Aorta (tissue), 5 donors: ENCODE results near the gene NKIRAS1. TPM values are rescaled to one million over a fixed set of nuclear protein-coding genes. Genes with fewer than 3 reads are reported as not detected.
"Not testable (repeated sequence)": the region's sequence is repeated elsewhere in the genome, so short reads cannot be mapped to it uniquely, and the experiment has no call there.

Experiments used
- ATAC-seq: fragments of 200-7000 bp; cut with Tn5 transposase; one replicate; pipeline ENCODE4 v1.9.1; 2022; ENCODE audit warnings: moderate library complexity; ENCODE audit not compliant: low FRiP score
- DNase-seq, 2 donors: peaks; one replicate each; pipeline ENCODE4 v3.0.0-alpha.2; 2020
- H3K27ac ChIP-seq, 2 donors: one replicate each; pipeline ENCODE4 v1.5.1; 2013; ENCODE audit warnings: low read length in 2 of 2, mild to moderate bottlenecking in 2 of 2, moderate library complexity in 2 of 2, control low read depth in 1 of 2, inconsistent platforms in 1 of 2, low read depth in 1 of 2
- H3K27me3 ChIP-seq, 2 donors: one replicate each; pipeline ENCODE4 v1.6.1; 2013; ENCODE audit warnings: control low read depth in 1 of 2, low read length in 1 of 2, mild to moderate bottlenecking in 1 of 2, moderate library complexity in 1 of 2; ENCODE audit not compliant: insufficient read depth in 2 of 2, control insufficient read depth in 1 of 2
- H3K36me3 ChIP-seq, 2 donors: one replicate each; pipeline ENCODE4 v1.6.1; 2013; ENCODE audit warnings: control low read depth in 1 of 2, low read length in 1 of 2, mild to moderate bottlenecking in 1 of 2; ENCODE audit not compliant: insufficient read depth in 2 of 2, control insufficient read depth in 1 of 2
- H3K4me1 ChIP-seq, 2 donors: one replicate each; pipeline ENCODE4 v1.6.1; 2013; ENCODE audit warnings: low read length in 2 of 2, control low read depth in 1 of 2, mild to moderate bottlenecking in 1 of 2, moderate library complexity in 1 of 2; ENCODE audit not compliant: insufficient read depth in 2 of 2, control insufficient read depth in 1 of 2
- H3K4me3 ChIP-seq, 2 donors: one replicate each; pipeline ENCODE4 v1.5.1; 2013; ENCODE audit warnings: low read length in 2 of 2, control low read depth in 1 of 2, mild to moderate bottlenecking in 1 of 2
- H3K9me3 ChIP-seq: one replicate; pipeline ENCODE4 v1.6.1; 2013; ENCODE audit warnings: mild to moderate bottlenecking, low read length; ENCODE audit not compliant: control insufficient read depth
- WGBS, 2 donors: extraction: QIAGEN DNeasy Blood & Tissue Kit; methylation state at CpG; one replicate each; pipeline ENCODE4 v1.1.7; 2013; 5-methylcytosine and 5-hydroxymethylcytosine counted together
- intact Hi-C, 2 donors: fragments of 100-400 bp; cut with DNase I; formaldehyde crosslinking; loops; one replicate each; pipeline versions ENCODE4 v1.14.2 to v1.15.0; 2022
- polyA plus RNA-seq, 2 donors: library from polyadenylated mRNA; stranded (reverse); fragments of 200-250 nt; gene quantifications; one replicate each; pipeline ENCODE4 v1.2.3, GENCODE V29; 2013
- total RNA-seq, 2 donors: library from RNA; stranded (reverse); fragmentation: NEBNext Ultra II Directional; extraction: Animal tissue kit (Norgen Biotek cat#: 25700); gene quantifications; one replicate each; pipeline ENCODE4 v1.2.1, GENCODE V29; 2021
- donor health status: healthy with polysubstance abuse.
- donor health status: Bipolar disorder and iron deficiency.
- donor health status: DM: no; HTN: no; CAD: no.
- donor health status: DM: no; HTN: no; CAD: no.
- donor health status: DM: yes; HTN: yes; CAD: no.

NKIRAS1 gene
- total and polyA plus RNA-seq, 4 donors, result 10.9 to 17.8 (median 13.4) TPM

GRCh38 chr3:23876923-23877322 lies 39.9 kb downstream of the NKIRAS1 start:
- intact Hi-C loops, result no loop called here
- 88 to 89% methylated on average over 2 of the region's 2 CpGs for WGBS, 2 donors
- ATAC-seq (no peak), DNase-seq (no peak)
- Histone ChIP-seq H3K4me1 (no peaks in the 10 kb centered on the region), H3K27me3 (no peaks in the 10 kb centered on the region), H3K27ac (no peak overlapping the region), H3K36me3 (no peaks in the 10 kb centered on the region), H3K4me3 (no peak overlapping the region), H3K9me3 (no peaks in the 10 kb centered on the region)

GRCh38 chr3:23875113-23875725 lies 41.6 kb downstream of the NKIRAS1 start:
- Histone ChIP-seq H3K9me3 (no peaks in the 10 kb centered on the region), H3K36me3 (no peaks in the 10 kb centered on the region), H3K27me3 (no peaks in the 10 kb centered on the region), H3K27ac (no peak overlapping the region), H3K4me3 (no peak overlapping the region), H3K4me1 (no peaks in the 10 kb centered on the region)
- DNase-seq, result no peak
- WGBS, 2 donors, result 82 to 85% methylated on average over 4 of the region's 4 CpGs
- ATAC-seq, result no peak
- intact Hi-C loops, result no loop called here

- intact Hi-C loops, result no loop called here
- Histone ChIP-seq H3K27me3 (no peaks in the 10 kb centered on the region), H3K27ac (no peak overlapping the region), H3K4me1 (no peaks in the 10 kb centered on the region), H3K4me3 (no peak overlapping the region), H3K36me3 (no peaks in the 10 kb centered on the region), H3K9me3 (no peaks in the 10 kb centered on the region)
- no peak for DNase-seq
- peak; percentile 33 for ATAC-seq
- WGBS, 2 donors, result 60 to 65% methylated on average over 6 of the region's 6 CpGs
These were observed 42.3 kb downstream of the NKIRAS1 start for GRCh38 chr3:23874359-23875112.

GRCh38 chr3:23873941-23874340 lies 42.8 kb downstream of the NKIRAS1 start:
- Histone ChIP-seq H3K36me3 (no peaks in the 10 kb centered on the region), H3K27ac (no peak overlapping the region), H3K4me3 (no peak overlapping the region), H3K27me3 (no peaks in the 10 kb centered on the region), H3K4me1 (no peaks in the 10 kb centered on the region), H3K9me3 (no peaks in the 10 kb centered on the region)
- intact Hi-C loops, result no loop called here
- 55 to 65% methylated on average over 2 of the region's 2 CpGs for WGBS, 2 donors
- DNase-seq (no peak), ATAC-seq (peak; percentile 46)

GRCh38 chr3:23872330-23872729 lies 44.5 kb downstream of the NKIRAS1 start:
- Histone ChIP-seq H3K27me3 (no peaks in the 10 kb centered on the region), H3K4me3 (no peak overlapping the region), H3K27ac (no peak overlapping the region), H3K9me3 (no peaks in the 10 kb centered on the region), H3K4me1 (peaks cover 0 to 2% of the 10 kb centered on the region in 2 donors), H3K36me3 (no peaks in the 10 kb centered on the region)
- DNase-seq, result no peak
- intact Hi-C loops, result no loop called here
- 60 to 96% methylated on average over 1 to 3 of the region's 3 CpGs for WGBS, 2 donors
- ATAC-seq, result no peak

- H3K36me3 ChIP-seq, ATAC-seq, H3K27me3 ChIP-seq, H3K9me3 ChIP-seq, H3K4me3 ChIP-seq, DNase-seq, H3K27ac ChIP-seq, intact Hi-C loops, H3K4me1 ChIP-seq: not testable (repeated sequence)
- 96% methylated on average over 15 to 34 of the region's 34 CpGs for WGBS, 2 donors
These were observed 45.4 kb downstream of the NKIRAS1 start for GRCh38 chr3:23871361-23871760.

- H3K4me3 ChIP-seq, H3K27ac ChIP-seq, H3K36me3 ChIP-seq, H3K27me3 ChIP-seq, DNase-seq, H3K9me3 ChIP-seq, H3K4me1 ChIP-seq, intact Hi-C loops, ATAC-seq: not testable (repeated sequence)
- WGBS, 2 donors, result 98 to 100% methylated on average over 1 of the region's 5 CpGs
These were observed 46.1 kb downstream of the NKIRAS1 start for GRCh38 chr3:23870663-23871043.

- intact Hi-C loops, result no loop called here
- no peaks in the 10 kb centered on the region for H3K36me3 ChIP-seq
- no peak overlapping the region for H3K27ac ChIP-seq
- ATAC-seq (no peak), DNase-seq (no peak)
- WGBS, 2 donors, result 93 to 97% methylated on average over 4 of the region's 4 CpGs
- no peaks in the 10 kb centered on the region for H3K9me3 ChIP-seq
- peaks cover 0 to 4% of the 10 kb centered on the region in 2 donors for H3K4me1 ChIP-seq
- H3K4me3 ChIP-seq, result no peak overlapping the region
- H3K27me3 ChIP-seq, result no peaks in the 10 kb centered on the region
These were observed 46.7 kb downstream of the NKIRAS1 start for GRCh38 chr3:23869977-23870662.
